Peyer's patch (tissue), 4 donors: ENCODE measurements around the gene SEC14L6. TPM values are rescaled to one million over a fixed set of nuclear protein-coding genes. Genes with fewer than 3 reads are reported as not detected.
"Not testable (repeated sequence)": the region's sequence is repeated elsewhere in the genome, so short reads cannot be mapped to it uniquely, and the experiment has no call there.

Source experiments
- DNase-seq, 3 donors: peaks; one replicate each; pipeline ENCODE4 v3.0.0-alpha.2; 2017 to 2019
- H3K27ac ChIP-seq, 4 donors: fragments of 200-600 bp; sonication (generic); one replicate each; pipeline ENCODE4 v1.5.1; 2016 to 2019
- H3K27me3 ChIP-seq, 2 donors: fragments of 200-600 bp; sonication (generic); one replicate each; pipeline ENCODE4 v1.5.1; 2019
- H3K36me3 ChIP-seq, 3 donors: fragments of 200-600 bp; sonication (generic); one replicate each; pipeline ENCODE4 v1.5.1; 2016 to 2019
- H3K4me1 ChIP-seq, 4 donors: fragments of 200-600 bp; sonication (generic); one replicate each; pipeline ENCODE4 v1.5.1; 2016 to 2019
- H3K4me3 ChIP-seq, 4 donors: fragments of 200-600 bp; sonication (generic); 1 replicate in 3 of 4; 2 replicates in 1 of 4; pipeline ENCODE4 v1.5.1; 2016 to 2019; ENCODE audit warnings: mild to moderate bottlenecking in 1 of 4
- H3K9me3 ChIP-seq, 4 donors: fragments of 200-600 bp; sonication (generic); one replicate each; pipeline ENCODE4 v1.5.1; 2016 to 2019; ENCODE audit warnings: mild to moderate bottlenecking in 1 of 4
- POLR2A ChIP-seq, 2 donors: fragments of 450-650 bp; IDR thresholded peaks; one replicate each; pipeline ENCODE4 v1.5.1; 2017; ENCODE audit warnings: antibody characterized with exemption in 2 of 2, mild to moderate bottlenecking in 2 of 2, moderate library complexity in 2 of 2
- total RNA-seq, 4 donors: library from RNA; depleted of rRNA; stranded (reverse); fragments of >200 nt; gene quantifications; one replicate each; pipeline ENCODE4 v1.1.0, GENCODE V29; 2016
- TF ChIP-seq, protein P1 (sequence below), 6 experiments: fragments of 450-650 bp in 4 of 6; fragments of 200-600 bp in 2 of 6; sonication (generic) in 1 of 6; IDR thresholded peaks; one replicate each; pipeline ENCODE4 v1.5.1; 2017 to 2019; ENCODE audit warnings: antibody characterized with exemption in 6 of 6, mild to moderate bottlenecking in 3 of 6, moderate library complexity in 1 of 6

SEC14L6 gene
- total RNA-seq, 4 donors from 2014 or later = 0.27 TPM; not detected in 3

DNA sequence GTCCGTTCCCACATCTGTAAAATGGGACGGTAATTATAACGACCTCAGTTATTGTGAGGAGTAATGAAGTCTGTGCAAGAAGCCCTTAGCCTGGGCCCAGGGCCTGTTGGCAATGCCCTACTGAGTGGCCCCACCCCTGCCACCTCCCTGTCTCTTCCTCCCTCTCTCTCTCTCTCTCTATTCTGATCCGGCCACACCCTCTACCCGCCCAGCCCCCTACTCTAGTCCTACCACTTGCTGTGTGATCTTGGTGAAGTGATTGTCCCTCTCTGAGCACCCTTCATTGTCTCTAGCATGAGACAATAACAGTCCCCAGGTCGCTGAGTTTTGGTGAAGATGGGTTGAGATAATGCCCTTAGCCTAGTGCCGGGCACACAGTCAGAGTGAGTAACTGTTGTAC lies 7.4 kb upstream of the SEC14L6 start:
- no peak overlapping the region for H3K27ac ChIP-seq
- no peaks in the 10 kb centered on the region for H3K9me3 ChIP-seq
- peaks cover 0 to 15% (median 0%) of the 10 kb centered on the region in 3 donors for H3K36me3 ChIP-seq
- H3K4me3 ChIP-seq = no peak overlapping the region
- no peak for TF ChIP-seq POLR2A (IDR thresholded peaks at IDR 0.05)
- TF ChIP-seq, protein P1, sequence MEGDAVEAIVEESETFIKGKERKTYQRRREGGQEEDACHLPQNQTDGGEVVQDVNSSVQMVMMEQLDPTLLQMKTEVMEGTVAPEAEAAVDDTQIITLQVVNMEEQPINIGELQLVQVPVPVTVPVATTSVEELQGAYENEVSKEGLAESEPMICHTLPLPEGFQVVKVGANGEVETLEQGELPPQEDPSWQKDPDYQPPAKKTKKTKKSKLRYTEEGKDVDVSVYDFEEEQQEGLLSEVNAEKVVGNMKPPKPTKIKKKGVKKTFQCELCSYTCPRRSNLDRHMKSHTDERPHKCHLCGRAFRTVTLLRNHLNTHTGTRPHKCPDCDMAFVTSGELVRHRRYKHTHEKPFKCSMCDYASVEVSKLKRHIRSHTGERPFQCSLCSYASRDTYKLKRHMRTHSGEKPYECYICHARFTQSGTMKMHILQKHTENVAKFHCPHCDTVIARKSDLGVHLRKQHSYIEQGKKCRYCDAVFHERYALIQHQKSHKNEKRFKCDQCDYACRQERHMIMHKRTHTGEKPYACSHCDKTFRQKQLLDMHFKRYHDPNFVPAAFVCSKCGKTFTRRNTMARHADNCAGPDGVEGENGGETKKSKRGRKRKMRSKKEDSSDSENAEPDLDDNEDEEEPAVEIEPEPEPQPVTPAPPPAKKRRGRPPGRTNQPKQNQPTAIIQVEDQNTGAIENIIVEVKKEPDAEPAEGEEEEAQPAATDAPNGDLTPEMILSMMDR (IDR thresholded peaks at IDR 0.05) = no peak
- H3K27me3 ChIP-seq = no peaks in the 10 kb centered on the region
- no peaks in the 10 kb centered on the region for H3K4me1 ChIP-seq
- no peak for DNase-seq

DNA sequence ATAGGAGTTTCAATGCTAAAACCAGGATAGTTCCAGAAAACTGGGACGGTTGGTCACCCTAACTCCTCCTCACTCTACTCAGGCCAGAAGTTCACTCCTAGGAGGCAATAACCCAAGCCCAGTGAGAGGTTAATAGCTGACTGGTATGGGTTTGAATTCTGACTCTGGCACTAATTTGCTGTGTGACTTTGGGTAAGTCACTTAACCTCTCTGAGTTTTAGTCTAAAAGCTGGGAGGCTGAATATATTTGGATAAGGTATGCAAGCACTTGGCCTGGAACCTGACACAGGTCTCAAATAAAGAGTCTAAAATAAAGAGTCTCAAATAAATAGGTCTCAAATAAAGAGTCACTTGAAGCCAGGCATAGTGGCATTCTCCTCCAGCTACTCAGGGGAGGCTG lies 6.2 kb upstream of the SEC14L6 start:
- Histone ChIP-seq H3K27me3 (no peaks in the 10 kb centered on the region), H3K4me1 (no peaks in the 10 kb centered on the region), H3K9me3 (no peaks in the 10 kb centered on the region), H3K4me3 (no peak overlapping the region), H3K27ac (no peak overlapping the region), H3K36me3 (peaks cover 0 to 15% (median 0%) of the 10 kb centered on the region in 3 donors)
- TF ChIP-seq, protein P1 (IDR thresholded peaks at IDR 0.05) = no peak
- no peak for TF ChIP-seq POLR2A (IDR thresholded peaks at IDR 0.05)
- no peak for DNase-seq

DNA sequence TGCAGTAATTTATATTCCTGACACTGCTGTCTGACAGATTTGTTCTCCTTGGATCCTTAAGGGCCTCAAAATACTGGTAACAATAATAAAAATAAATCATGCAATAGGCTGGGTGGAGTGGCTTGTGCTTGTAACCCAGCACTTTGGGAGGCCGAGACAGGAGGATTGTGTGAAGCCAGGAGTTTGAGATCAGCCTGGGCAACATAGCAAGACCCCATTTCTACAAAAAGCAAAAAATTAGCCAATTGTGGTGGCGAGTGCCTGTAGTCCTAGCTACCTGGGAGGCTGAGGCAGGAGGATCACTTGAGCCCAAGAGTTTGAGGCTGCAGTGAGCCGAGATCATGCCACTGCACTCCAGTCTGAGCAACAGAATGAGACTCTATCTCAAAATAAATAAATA lies 5.3 kb upstream of the SEC14L6 start:
- not testable (repeated sequence) for H3K27ac ChIP-seq, H3K9me3 ChIP-seq

DNA sequence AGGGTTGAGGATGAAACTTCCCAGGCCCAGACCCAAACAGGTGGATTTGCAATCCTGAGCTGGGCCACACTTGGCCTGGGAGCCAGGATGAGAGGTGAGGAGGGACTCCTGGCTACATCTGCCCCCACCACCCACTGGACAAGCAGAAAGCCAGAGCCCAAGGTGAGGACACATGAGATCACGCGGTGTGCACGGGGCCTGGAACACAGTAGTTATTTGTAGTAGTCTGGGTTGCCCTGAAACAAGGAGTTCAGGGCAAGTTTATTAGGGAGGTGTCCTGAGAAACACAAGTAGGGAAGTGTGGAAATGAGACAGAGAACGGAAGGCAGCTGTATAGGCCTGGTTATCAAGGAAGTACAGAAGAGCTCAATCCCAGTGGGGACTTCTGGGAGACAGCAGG lies 647 bp upstream of the SEC14L6 start:
- DNase-seq = no peak
- Histone ChIP-seq H3K27ac (no peak overlapping the region), H3K27me3 (peaks cover 0 to 7% of the 10 kb centered on the region in 2 donors), H3K9me3 (no peaks in the 10 kb centered on the region), H3K4me1 (peaks cover 0 to 6% (median 0%) of the 10 kb centered on the region in 4 donors), H3K4me3 (no peak overlapping the region), H3K36me3 (no peaks in the 10 kb centered on the region)
- TF ChIP-seq, protein P1 (IDR thresholded peaks at IDR 0.05) = no peak
- TF ChIP-seq POLR2A (IDR thresholded peaks at IDR 0.05) = no peak

More for the DNA sequence above, 5.3 kb upstream of the SEC14L6 start:
- not testable (repeated sequence) for H3K4me1 ChIP-seq, DNase-seq, H3K4me3 ChIP-seq, H3K27me3 ChIP-seq, H3K36me3 ChIP-seq

DNA sequence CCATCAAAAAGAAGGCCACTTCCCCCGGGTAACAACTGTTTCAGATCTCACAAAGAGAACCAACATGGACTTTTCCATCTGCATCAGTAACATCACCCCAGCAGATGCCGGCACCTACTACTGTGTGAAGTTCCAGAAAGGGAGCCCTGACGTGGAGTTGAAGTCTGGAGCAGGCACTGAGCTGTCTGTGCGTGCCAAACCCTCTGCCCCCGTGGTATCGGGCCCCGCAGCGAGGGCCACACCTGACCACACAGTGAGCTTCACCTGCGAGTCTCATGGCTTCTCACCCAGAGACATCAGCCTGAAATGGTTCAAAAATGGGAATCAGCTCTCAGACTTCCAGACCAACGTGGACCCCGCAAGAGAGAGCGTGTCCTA lies 3.7 kb downstream of the SEC14L6 start:
- Histone ChIP-seq H3K36me3 (no peaks in the 10 kb centered on the region), H3K4me3 (peak overlapping the region in 2 of 4 donors; percentile 10 to 47), H3K4me1 (peaks cover 0 to 10% (median 0%) of the 10 kb centered on the region in 4 donors), H3K9me3 (no peaks in the 10 kb centered on the region), H3K27me3 (peaks cover 0 to 11% of the 10 kb centered on the region in 2 donors), H3K27ac (no peak overlapping the region)
- no peak for TF ChIP-seq POLR2A (IDR thresholded peaks at IDR 0.05)
- TF ChIP-seq, protein P1 (IDR thresholded peaks at IDR 0.05) = no peak
- DNase-seq = no peak

DNA sequence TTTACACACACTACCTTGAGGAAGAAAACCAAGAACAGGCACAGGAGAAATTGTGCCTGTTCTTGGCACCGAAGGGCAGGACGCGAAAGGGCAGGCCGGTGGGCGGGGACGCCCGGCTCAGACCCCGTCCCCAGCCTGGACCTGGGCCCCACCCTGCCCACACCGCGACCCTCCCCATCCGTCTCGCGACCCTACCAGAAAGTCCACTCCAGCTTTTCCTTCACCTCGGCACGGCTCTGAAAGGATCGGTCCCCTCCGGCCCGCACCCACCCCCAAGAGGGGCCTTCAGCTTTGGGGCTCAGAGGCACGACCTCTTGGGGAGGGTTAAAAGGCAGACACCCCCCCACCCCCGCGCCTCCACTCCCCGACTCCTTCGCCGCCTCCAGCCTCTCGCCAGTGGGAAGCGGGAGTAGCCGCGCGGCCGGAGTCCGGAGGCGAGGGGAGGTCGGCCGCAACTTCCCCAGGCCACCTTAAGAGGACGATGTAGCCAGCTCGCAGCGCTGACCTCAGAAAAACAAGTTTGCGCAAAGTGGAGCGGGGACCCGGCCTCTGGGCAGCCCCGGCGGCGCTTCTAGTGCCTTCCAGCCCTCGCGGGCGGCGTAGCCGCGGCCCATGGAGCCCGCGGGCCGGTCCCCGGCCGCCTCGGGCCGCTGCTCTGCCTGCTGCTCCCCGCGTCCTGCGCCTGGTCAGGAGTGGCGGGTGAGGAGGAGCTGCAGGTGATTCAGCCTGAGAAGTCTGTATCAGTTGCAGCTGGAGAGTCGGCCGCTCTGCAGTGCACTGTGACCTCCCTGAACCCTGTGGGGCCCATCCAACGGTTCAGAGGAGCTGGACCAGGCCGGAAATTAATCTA lies 4.4 kb downstream of the SEC14L6 start:
- H3K36me3 ChIP-seq = no peaks in the 10 kb centered on the region
- H3K27me3 ChIP-seq = peaks cover 0 to 11% of the 10 kb centered on the region in 2 donors
- TF ChIP-seq, protein P1 (IDR thresholded peaks at IDR 0.05) = no peak
- no peak for TF ChIP-seq POLR2A (IDR thresholded peaks at IDR 0.05)
- no peak overlapping the region for H3K27ac ChIP-seq
- no peak for DNase-seq
- no peaks in the 10 kb centered on the region for H3K9me3 ChIP-seq
- peaks cover 0 to 10% (median 0%) of the 10 kb centered on the region in 4 donors for H3K4me1 ChIP-seq
- H3K4me3 ChIP-seq = peak overlapping the region in 3 of 4 donors; percentile 10 to 48 (median 47)

DNA sequence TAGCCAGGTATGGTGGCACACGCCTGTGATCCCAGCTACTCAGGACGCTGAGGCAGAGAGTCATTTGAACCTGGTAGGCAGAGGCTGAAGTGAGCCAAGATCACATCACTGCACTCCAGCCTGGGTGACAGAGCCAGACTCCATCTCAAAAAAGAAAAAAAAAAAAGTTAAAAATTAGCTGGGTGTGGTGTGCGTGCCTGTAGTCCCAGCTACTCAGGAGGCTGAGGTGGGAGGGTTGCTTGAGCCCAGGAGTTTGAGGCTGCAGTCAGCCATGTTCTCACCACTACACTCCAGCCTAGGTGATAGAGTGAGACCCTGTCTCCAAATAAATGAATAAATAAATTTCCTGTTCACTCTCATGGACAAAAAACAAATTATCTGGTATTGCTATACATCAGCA lies 5.0 kb downstream of the SEC14L6 start:
- not testable (repeated sequence) for H3K9me3 ChIP-seq, H3K36me3 ChIP-seq, H3K27ac ChIP-seq, H3K4me3 ChIP-seq, DNase-seq
- Histone ChIP-seq H3K27me3 (peaks cover 0 to 11% of the 10 kb centered on the region in 2 donors), H3K4me1 (peaks cover 0 to 10% (median 0%) of the 10 kb centered on the region in 4 donors)
